Parathyroid adenoma (tissue), 2 donors: ENCODE data around the gene FBXW4.

Source experiments
- H2AFZ ChIP-seq: fragments of 300-600 bp; sonication (generic); one replicate; pipeline ENCODE4 v1.7.0; 2017; ENCODE audit warnings: antibody characterized with exemption, mild to moderate bottlenecking
- H3K27ac ChIP-seq: fragments of 300-600 bp; sonication (generic); one replicate; pipeline ENCODE4 v1.7.0; 2017
- H3K27me3 ChIP-seq: fragments of 300-600 bp; sonication (generic); one replicate; pipeline ENCODE4 v1.7.0; 2017; ENCODE audit warnings: low read length; ENCODE audit not compliant: control insufficient read depth, insufficient read depth
- H3K36me3 ChIP-seq: fragments of 300-600 bp; sonication (generic); one replicate; pipeline ENCODE4 v1.7.0; 2017; ENCODE audit warnings: low read length; ENCODE audit not compliant: control insufficient read depth, insufficient read depth
- H3K4me1 ChIP-seq: fragments of 300-600 bp; sonication (generic); one replicate; pipeline ENCODE4 v1.7.0; 2017; ENCODE audit warnings: control low read depth
- H3K4me2 ChIP-seq: fragments of 300-600 bp; sonication (generic); one replicate; pipeline ENCODE4 v1.7.0; 2017; ENCODE audit warnings: low read length
- H3K4me3 ChIP-seq: fragments of 300-600 bp; sonication (generic); one replicate; pipeline ENCODE4 v1.7.0; 2017; ENCODE audit warnings: low read depth, low read length
- H3K79me2 ChIP-seq: fragments of 300-600 bp; sonication (generic); one replicate; pipeline ENCODE4 v1.7.0; 2017; ENCODE audit warnings: control low read depth
- H3K9ac ChIP-seq: fragments of 300-600 bp; sonication (generic); one replicate; pipeline ENCODE4 v1.7.0; 2017; ENCODE audit warnings: mild to moderate bottlenecking
- H3K9me3 ChIP-seq: fragments of 300-600 bp; sonication (generic); one replicate; pipeline ENCODE4 v1.7.0; 2017; ENCODE audit warnings: low read length; ENCODE audit not compliant: control insufficient read depth
- TF ChIP-seq, protein P1 (sequence below): fragments of 300-600 bp; sonication (generic); IDR thresholded peaks from one replicate; pipeline ENCODE4 v1.7.0; 2017; ENCODE audit warnings: antibody characterized with exemption, mild to moderate bottlenecking
- donor health status: primary hyperparathyroidism.

Gene FBXW4

DNA sequence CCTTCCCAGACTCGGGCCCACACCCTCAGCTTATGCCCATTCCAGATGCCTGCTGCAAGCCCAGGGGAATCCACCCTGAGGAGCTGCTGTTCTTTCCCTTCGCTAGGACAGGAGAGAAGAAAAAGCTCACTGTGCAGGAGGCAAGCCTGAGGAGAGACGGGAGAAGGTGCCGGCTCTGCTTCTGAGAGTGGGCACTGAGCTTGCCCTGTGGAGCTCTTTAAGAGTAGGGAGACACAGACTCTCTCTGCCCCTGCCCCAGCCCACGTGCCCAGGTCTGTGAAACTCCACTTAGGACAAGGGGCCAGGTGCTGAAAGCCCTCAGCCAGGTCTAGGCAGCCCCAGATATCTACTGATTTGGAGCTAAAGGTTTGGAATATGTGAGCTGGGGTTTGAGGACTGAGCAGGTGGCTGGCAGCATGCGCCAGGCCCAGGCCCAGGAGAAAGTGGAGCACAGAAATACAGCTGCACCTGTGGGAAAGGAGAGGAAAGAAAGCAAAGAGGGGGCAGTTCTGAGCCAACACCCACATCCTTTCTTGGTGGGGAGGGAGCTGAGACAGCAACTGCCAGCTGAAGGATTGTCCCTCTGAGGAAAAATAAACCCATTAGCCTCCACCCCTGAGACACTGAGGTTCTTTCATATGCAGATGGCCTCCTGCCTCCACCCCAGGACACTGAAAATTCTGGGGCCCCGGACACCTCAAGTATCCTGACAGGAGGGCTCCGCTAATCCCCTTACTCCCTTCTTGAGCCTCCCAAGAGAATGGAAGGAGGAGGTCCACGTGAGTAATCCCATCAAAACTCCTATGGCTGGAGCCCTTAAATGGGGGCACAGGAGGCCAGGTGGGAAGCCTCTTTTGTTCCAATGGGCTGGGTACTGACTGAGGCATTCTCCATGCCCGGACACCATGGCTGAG is 114.2 kb downstream of the FBXW4 start:
- H3K9me3 ChIP-seq, result no peaks in the 10 kb centered on the region
- no peaks in the 10 kb centered on the region for H3K79me2 ChIP-seq
- H3K27me3 ChIP-seq, result no peaks in the 10 kb centered on the region
- H3K36me3 ChIP-seq, result no peaks in the 10 kb centered on the region
- no peak overlapping the region for H3K9ac ChIP-seq
- TF ChIP-seq, protein P1, sequence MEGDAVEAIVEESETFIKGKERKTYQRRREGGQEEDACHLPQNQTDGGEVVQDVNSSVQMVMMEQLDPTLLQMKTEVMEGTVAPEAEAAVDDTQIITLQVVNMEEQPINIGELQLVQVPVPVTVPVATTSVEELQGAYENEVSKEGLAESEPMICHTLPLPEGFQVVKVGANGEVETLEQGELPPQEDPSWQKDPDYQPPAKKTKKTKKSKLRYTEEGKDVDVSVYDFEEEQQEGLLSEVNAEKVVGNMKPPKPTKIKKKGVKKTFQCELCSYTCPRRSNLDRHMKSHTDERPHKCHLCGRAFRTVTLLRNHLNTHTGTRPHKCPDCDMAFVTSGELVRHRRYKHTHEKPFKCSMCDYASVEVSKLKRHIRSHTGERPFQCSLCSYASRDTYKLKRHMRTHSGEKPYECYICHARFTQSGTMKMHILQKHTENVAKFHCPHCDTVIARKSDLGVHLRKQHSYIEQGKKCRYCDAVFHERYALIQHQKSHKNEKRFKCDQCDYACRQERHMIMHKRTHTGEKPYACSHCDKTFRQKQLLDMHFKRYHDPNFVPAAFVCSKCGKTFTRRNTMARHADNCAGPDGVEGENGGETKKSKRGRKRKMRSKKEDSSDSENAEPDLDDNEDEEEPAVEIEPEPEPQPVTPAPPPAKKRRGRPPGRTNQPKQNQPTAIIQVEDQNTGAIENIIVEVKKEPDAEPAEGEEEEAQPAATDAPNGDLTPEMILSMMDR, result no peak
- H3K4me3 ChIP-seq, result no peak overlapping the region
- H3K4me2 ChIP-seq, result no peak overlapping the region
- H2AFZ ChIP-seq, result no peak overlapping the region
- H3K27ac ChIP-seq, result no peak overlapping the region
- H3K4me1 ChIP-seq, result no peaks in the 10 kb centered on the region

DNA sequence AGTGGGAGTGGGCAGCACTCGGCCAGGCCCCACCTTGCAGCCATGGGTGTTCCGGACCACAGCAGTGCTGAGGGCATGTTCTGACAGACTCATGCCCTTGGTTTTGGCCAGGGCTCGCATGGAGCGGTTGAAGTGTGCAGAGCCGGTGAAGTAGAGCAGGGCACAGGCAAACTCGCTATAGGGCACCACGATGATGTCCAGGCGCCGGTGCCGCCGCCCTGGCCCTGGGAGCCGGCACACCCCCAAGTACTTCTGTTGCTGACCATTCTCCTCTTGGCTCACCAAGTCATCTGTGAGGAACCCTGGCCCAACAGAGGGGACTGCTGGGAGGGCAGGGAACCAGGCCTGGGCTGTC is 115.5 kb downstream of the FBXW4 start:
- Histone ChIP-seq H3K27me3 (no peaks in the 10 kb centered on the region), H2AFZ (no peak overlapping the region), H3K4me3 (no peak overlapping the region), H3K9ac (no peak overlapping the region), H3K79me2 (no peaks in the 10 kb centered on the region), H3K36me3 (no peaks in the 10 kb centered on the region), H3K4me1 (no peaks in the 10 kb centered on the region), H3K9me3 (no peaks in the 10 kb centered on the region), H3K27ac (no peak overlapping the region), H3K4me2 (no peak overlapping the region)
- TF ChIP-seq, protein P1, result no peak

DNA sequence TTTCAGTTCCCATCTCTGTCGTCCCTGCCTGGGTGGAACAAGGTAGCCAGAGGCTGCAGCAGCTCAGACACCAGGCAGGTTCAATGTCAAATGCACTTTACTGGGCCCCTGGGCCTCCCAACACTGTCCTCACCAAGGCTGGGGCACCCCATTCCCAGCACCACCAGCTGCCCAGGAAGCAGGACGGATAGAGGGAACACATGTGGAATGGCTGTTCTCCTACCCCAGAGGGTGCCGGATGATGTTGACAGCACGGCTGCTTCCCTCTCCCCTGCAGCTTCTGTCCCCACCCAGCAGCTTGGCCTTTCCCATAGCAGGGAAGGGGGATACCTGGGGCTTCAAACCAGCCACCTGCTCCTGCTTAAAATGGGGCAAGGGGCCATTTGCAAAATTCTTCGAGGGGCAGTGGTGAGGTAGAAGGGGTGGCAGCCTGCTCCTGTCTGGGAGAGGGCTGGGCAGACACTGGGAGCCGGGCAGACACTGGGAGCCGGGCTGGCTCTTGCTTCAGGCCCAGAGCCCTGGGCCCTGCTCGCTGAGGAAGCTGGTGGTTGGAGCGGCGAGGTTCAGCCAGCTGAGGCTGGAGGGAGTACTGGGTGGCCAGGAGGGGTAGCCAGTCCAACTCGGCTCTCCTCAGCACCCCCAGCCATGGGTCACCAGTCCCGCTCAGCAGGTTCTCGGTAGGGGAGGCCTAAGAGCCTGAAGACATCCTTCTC is 116.0 kb downstream of the FBXW4 start:
- no peak overlapping the region for H3K4me2 ChIP-seq

DNA sequence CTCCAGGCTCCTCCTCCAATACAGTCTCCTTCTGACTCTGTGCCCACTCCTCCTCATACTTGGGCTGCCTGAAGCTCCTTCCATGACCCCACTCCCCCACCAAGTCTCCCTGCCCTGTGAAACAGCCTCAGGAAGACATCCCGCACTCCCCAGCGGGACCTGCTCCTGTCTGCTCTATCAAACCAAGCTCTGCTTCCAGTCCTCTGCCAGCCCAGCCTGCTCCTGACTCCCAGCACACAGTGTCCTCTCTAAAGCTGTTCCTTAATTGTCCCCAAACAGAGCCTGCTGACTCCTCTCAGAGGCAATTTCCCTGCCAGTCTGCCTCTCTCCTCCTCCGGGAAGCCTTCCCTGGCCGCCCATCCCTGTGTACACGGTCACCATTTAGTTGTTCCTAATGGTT is 116.8 kb downstream of the FBXW4 start:
- H3K36me3 ChIP-seq, result no peaks in the 10 kb centered on the region
- no peak overlapping the region for H2AFZ ChIP-seq
- no peak overlapping the region for H3K27ac ChIP-seq
- H3K27me3 ChIP-seq, result no peaks in the 10 kb centered on the region
- H3K79me2 ChIP-seq, result no peaks in the 10 kb centered on the region
- H3K4me3 ChIP-seq, result no peak overlapping the region
- H3K4me2 ChIP-seq, result no peak overlapping the region
- H3K9ac ChIP-seq, result no peak overlapping the region
- TF ChIP-seq, protein P1, result no peak
- no peaks in the 10 kb centered on the region for H3K9me3 ChIP-seq
- no peaks in the 10 kb centered on the region for H3K4me1 ChIP-seq

More for the DNA sequence above, 116.0 kb downstream of the FBXW4 start:
- Histone ChIP-seq H3K36me3 (no peaks in the 10 kb centered on the region), H2AFZ (no peak overlapping the region), H3K79me2 (no peaks in the 10 kb centered on the region), H3K27me3 (no peaks in the 10 kb centered on the region), H3K4me1 (no peaks in the 10 kb centered on the region), H3K4me3 (no peak overlapping the region), H3K27ac (no peak overlapping the region), H3K9ac (no peak overlapping the region), H3K9me3 (no peaks in the 10 kb centered on the region)
- TF ChIP-seq, protein P1, result no peak
